MCF 10A (cell line): ENCODE results near the gene NFIB. TPM values are rescaled to one million over a fixed set of nuclear protein-coding genes. Genes with fewer than 3 reads are reported as not detected.

Experiments used
- BruUV-seq: library from RNA; stranded (reverse); fragments of 400-500 nt; replicated peaks from 2 replicates; lab custom pipeline; 2021; lab: Mats Ljungman, UMichigan
- CTCF ChIA-PET: fragments of 300-600 bp; sonication (Branson Sonifier 250); formaldehyde crosslinking; extraction: SDS; loops from one replicate; lab custom pipeline; 2021; ENCODE audit warnings: antibody characterized with exemption, inconsistent platforms; lab: Yijun Ruan, JAX
- POLR2A ChIA-PET: fragments of 300-600, 350-650 bp; sonication (Branson Sonifier 250); formaldehyde crosslinking; extraction: SDS; loops from one replicate; lab custom pipeline; 2020; ENCODE audit warnings: antibody characterized with exemption, inconsistent platforms; lab: Yijun Ruan, JAX
- DNase-seq: peaks from one replicate; pipeline ENCODE4 v3.0.0-alpha.2; 2018; ENCODE audit not compliant: unreplicated experiment
- H3K27ac Mint-ChIP-seq: one replicate; pipeline ENCODE4 v1.8.0; 2022; ENCODE audit warnings: mild to moderate bottlenecking, low read depth, mixed read lengths; ENCODE audit not compliant: unreplicated experiment
- H3K27me3 Mint-ChIP-seq: one replicate; pipeline ENCODE4 v1.8.0; 2022; ENCODE audit warnings: mixed read lengths; ENCODE audit not compliant: insufficient read depth, unreplicated experiment
- H3K36me3 Mint-ChIP-seq: one replicate; pipeline ENCODE4 v1.8.0; 2022; ENCODE audit warnings: mild to moderate bottlenecking, moderate library complexity, mixed read lengths; ENCODE audit not compliant: insufficient read depth, unreplicated experiment
- H3K4me1 Mint-ChIP-seq: one replicate; pipeline ENCODE4 v1.8.0; 2022; ENCODE audit warnings: mixed read lengths; ENCODE audit not compliant: insufficient read depth, unreplicated experiment
- H3K4me3 Mint-ChIP-seq: one replicate; pipeline ENCODE4 v1.8.0; 2022; ENCODE audit warnings: mild to moderate bottlenecking, moderate library complexity, mixed read lengths; ENCODE audit not compliant: unreplicated experiment
- H3K9me3 Mint-ChIP-seq: one replicate; pipeline ENCODE4 v1.8.0; 2022; ENCODE audit warnings: mixed read lengths; ENCODE audit not compliant: unreplicated experiment
- CTCF ChIP-seq: fragments of 200-600 bp; IDR thresholded peaks from one replicate; pipeline ENCODE4 v1.8.0; 2022; ENCODE audit warnings: antibody characterized with exemption, mild to moderate bottlenecking; ENCODE audit not compliant: unreplicated experiment
- intact Hi-C: fragments of 100-400 bp; cut with micrococcal nuclease; formaldehyde crosslinking; loops from 2 replicates; pipeline ENCODE4 v1.14.1; 2022
- total RNA-seq: library from RNA; stranded (reverse); gene quantifications from 2 replicates; pipeline ENCODE4 v1.2.3, GENCODE V29; 2022

NFIB gene
- total RNA-seq, 1 experiment from 2014 or later = 70.8 TPM

DNA sequence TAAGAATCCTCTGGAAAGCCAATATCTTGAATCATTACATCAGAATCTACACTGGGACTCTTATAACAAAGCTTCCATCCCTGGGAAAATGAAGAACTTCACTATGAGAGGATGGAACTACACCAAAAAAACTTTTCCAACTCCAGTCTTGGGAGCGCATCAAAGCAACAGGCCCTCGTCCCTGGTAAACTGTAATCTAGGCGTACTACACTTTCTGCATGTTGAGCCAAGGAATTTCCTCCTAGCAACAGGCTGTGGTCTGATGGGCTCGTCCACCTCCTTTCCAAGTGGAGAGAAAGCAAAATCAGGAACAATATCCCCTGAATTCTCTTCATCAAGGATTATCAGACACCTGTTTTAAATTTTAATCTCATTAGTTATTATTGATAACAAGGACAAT lies 94.1 kb downstream of the NFIB start:
- Mint-ChIP-seq H3K4me3 (no peak overlapping the region), H3K4me1 (peaks cover 46% of the 10 kb centered on the region), H3K9me3 (no peaks in the 10 kb centered on the region), H3K27ac (no peak overlapping the region), H3K27me3 (no peaks in the 10 kb centered on the region), H3K36me3 (peaks cover 27% of the 10 kb centered on the region)
- no TSS peak for BruUV-seq
- POLR2A ChIA-PET = interaction anchor here (0.7 to 3.6 kb wide), 5 partner anchors 14 to 610 kb away, joined by 3 to 16 read pairs (median 3); no protein-coding TSS in a partner anchor
- CTCF ChIA-PET = interaction anchor here (0.9 kb wide), 1 partner anchor 440 kb away, joined by 3 read pairs; no protein-coding TSS in a partner anchor
- TF ChIP-seq CTCF = no peak
- intact Hi-C loops = no loop called here
- DNase-seq = no peak

DNA sequence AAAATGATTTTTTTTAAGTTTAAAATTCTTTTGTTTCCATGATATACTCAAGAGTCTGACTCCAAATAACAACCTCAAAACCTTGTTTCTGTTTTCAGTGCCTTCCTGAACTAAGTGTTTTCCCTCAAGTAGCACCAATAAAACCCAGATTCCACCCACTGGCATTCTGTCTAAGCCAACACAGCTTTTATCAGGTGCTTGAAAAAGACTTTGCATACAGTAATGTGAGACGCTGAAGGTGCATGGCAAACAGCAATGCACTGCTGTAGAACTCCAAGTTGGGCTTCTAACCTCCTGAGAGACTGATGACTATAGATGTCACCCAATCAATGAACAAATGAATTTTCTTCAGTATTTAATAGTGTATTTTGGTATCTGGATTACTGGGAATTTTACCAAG lies 95.7 kb downstream of the NFIB start:
- CTCF ChIA-PET = interaction anchor here (0.6 kb wide), 1 partner anchor 98 kb away, joined by 4 read pairs; no protein-coding TSS in a partner anchor
- H3K27ac Mint-ChIP-seq = no peak overlapping the region
- H3K36me3 Mint-ChIP-seq = peaks cover 19% of the 10 kb centered on the region
- no peak for DNase-seq
- H3K4me3 Mint-ChIP-seq = no peak overlapping the region
- no peak for TF ChIP-seq CTCF
- intact Hi-C loops = no loop called here
- H3K4me1 Mint-ChIP-seq = peaks cover 58% of the 10 kb centered on the region
- no TSS peak for BruUV-seq
- H3K27me3 Mint-ChIP-seq = no peaks in the 10 kb centered on the region
- POLR2A ChIA-PET = interaction anchor here (1.1 kb wide), 1 partner anchor 23 kb away, joined by 4 read pairs; no protein-coding TSS in a partner anchor
- no peaks in the 10 kb centered on the region for H3K9me3 Mint-ChIP-seq

GRCh38 chr9:14216612-14217194 lies 97.2 kb downstream of the NFIB start:
- TF ChIP-seq CTCF = no peak
- H3K4me3 Mint-ChIP-seq = no peak overlapping the region
- no peaks in the 10 kb centered on the region for H3K9me3 Mint-ChIP-seq
- ChIA-PET POLR2A (interaction anchor here (0.7 to 1.3 kb wide), 4 partner anchors 10 to 23 kb away, joined by 3 to 5 read pairs (median 4); no protein-coding TSS in a partner anchor), CTCF (interaction anchor here (0.6 kb wide), 1 partner anchor 137 kb away, joined by 4 read pairs; no protein-coding TSS in a partner anchor)
- H3K4me1 Mint-ChIP-seq = peaks cover 53% of the 10 kb centered on the region
- H3K36me3 Mint-ChIP-seq = peaks cover 8% of the 10 kb centered on the region
- DNase-seq = no peak
- H3K27ac Mint-ChIP-seq = no peak overlapping the region
- no TSS peak for BruUV-seq
- intact Hi-C loops = no loop called here
- H3K27me3 Mint-ChIP-seq = no peaks in the 10 kb centered on the region

DNA sequence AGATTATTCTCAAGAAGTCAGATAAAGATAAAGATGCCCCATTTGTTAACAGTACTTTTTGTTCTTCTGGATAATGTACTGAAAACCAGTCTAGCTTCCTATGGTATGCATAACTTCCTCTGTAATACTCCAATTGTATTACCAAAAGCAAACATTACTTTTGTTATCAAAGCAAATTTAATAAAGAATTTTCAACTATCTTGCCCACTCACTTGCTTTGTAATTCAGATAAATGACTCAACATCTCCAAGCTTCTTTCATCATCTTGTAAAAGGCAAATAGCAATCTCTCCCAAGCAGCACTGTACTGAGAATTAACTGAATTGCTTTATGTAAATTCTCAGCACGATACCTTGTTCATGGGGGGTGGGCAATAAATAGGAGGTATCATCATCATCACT lies 98.3 kb downstream of the NFIB start:
- intact Hi-C loops = no loop called here
- Mint-ChIP-seq H3K36me3 (peaks cover 8% of the 10 kb centered on the region), H3K27me3 (no peaks in the 10 kb centered on the region), H3K4me3 (no peak overlapping the region), H3K4me1 (peaks cover 48% of the 10 kb centered on the region), H3K9me3 (no peaks in the 10 kb centered on the region), H3K27ac (no peak overlapping the region)
- no TSS peak for BruUV-seq
- CTCF ChIA-PET = interaction anchor here (0.6 to 0.7 kb wide), 3 partner anchors 12 to 487 kb away, joined by 3 to 4 read pairs (median 3); no protein-coding TSS in a partner anchor
- POLR2A ChIA-PET = interaction anchor here (0.5 to 1.5 kb wide), 7 partner anchors 9 to 199 kb away, joined by 3 to 4 read pairs (median 3); partner anchors contain the start of gene NFIB
- no peak for TF ChIP-seq CTCF
- DNase-seq = peak; percentile 37
